Effector CD4-positive, alpha-beta T cell (primary cell): ENCODE data around the gene NUP133.
"Not testable (repeated sequence)": the region's sequence is repeated elsewhere in the genome, so short reads cannot be mapped to it uniquely, and the experiment has no call there.

Experiments used
- DNase-seq: peaks from one replicate; pipeline ENCODE4 v3.0.0-alpha.2; 2020

The NUP133 gene

GRCh38 chr1:229411434-229412055, 96.6 kb downstream of the NUP133 start:
- no peak for DNase-seq

GRCh38 chr1:229410692-229411433, 97.3 kb downstream of the NUP133 start:
- DNase-seq: no peak

- no peak for DNase-seq
Observed at GRCh38 chr1:229410370-229410691, 97.8 kb downstream of the NUP133 start.

- DNase-seq: no peak
Observed at GRCh38 chr1:229409616-229410369, 98.3 kb downstream of the NUP133 start.

GRCh38 chr1:229408458-229409037, 99.6 kb downstream of the NUP133 start:
- no peak for DNase-seq

- DNase-seq: no peak
Observed at GRCh38 chr1:229407206-229408026, 100.7 kb downstream of the NUP133 start.

GRCh38 chr1:229406798-229407197, 101.3 kb downstream of the NUP133 start:
- DNase-seq: no peak

- DNase-seq: no peak
Observed at GRCh38 chr1:229403573-229403972, 104.6 kb downstream of the NUP133 start.

- DNase-seq: no peak
Observed at GRCh38 chr1:229402993-229403392, 105.1 kb downstream of the NUP133 start.

- not testable (repeated sequence) for DNase-seq
Observed at GRCh38 chr1:229402329-229402728, 105.8 kb downstream of the NUP133 start.

GRCh38 chr1:229397762-229398161, 110.4 kb downstream of the NUP133 start:
- no peak for DNase-seq

- DNase-seq: no peak
Observed at GRCh38 chr1:229396585-229397206, 111.4 kb downstream of the NUP133 start.

GRCh38 chr1:229394517-229394916, 113.6 kb downstream of the NUP133 start:
- not testable (repeated sequence) for DNase-seq

GRCh38 chr1:229392936-229393335, 115.2 kb downstream of the NUP133 start:
- no peak for DNase-seq
